ENCODE data around the gene BLMH. TPM values are rescaled to one million over a fixed set of nuclear protein-coding genes. Genes with fewer than 3 reads are reported as not detected.
"Not testable (repeated sequence)": the region's sequence is repeated elsewhere in the genome, so short reads cannot be mapped to it uniquely, and the experiment has no call there.

The BLMH gene
- total RNA-seq, 1 donor from 2014 or later: 59.2 TPM

DNA sequence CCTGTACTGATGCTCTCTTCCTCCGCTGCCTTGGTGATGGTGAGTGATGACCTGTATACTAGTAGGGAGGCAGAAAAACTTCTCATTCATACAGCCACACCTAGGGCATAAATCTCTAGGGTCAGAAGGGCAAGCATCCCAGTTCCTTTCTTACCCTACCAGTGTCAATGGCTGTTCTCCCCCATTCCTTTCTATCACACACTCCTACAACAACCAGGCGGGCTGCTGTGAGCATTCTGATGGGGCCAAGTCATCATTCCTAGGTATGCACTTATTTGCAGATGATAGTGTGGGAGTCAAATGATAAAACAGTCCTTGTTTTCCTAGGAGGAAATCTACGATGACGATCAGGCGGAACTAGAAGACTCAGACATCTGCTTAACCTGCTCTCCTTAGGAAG is 42.3 kb downstream of the BLMH start:
- DNase-seq: no peak

DNA sequence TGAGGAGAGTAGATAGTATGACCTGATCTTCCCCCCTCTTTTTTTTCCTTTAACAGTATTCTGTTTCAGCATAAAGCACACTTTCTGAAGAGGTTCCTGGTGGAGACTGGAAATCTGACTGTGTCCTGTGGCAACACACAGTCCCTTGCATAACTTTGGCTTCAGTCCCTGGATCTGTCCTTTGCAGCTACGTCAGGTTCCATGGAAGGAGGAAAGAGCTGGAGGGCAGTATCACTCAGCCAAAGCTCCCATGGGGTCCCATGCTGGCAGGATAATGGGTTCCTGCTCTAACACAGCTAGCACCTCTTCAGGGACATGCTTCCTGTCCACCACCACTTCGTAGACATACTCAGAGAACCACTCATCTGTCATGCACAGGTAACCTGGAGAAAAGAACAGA is 43.0 kb downstream of the BLMH start:
- DNase-seq: no peak

DNA sequence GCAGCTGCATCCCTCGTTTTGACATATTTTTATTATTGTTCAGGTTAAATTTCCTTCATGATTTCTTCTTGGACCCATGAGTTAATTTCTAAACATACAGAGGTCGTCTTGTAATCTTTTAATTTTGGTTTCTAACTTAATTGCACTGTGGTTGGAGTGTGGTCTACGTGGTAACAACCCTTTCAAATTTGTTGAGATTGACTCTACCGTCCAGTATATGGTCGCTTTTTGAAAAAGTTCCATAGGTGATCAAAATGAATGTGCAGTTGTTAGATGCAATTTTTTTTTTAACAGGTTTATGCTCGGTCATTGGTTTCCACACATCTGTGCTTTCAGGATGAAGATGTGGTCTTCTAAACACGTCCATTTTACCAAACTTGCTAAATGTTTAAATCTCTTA is 45.3 kb downstream of the BLMH start:
- no peak for DNase-seq

DNA sequence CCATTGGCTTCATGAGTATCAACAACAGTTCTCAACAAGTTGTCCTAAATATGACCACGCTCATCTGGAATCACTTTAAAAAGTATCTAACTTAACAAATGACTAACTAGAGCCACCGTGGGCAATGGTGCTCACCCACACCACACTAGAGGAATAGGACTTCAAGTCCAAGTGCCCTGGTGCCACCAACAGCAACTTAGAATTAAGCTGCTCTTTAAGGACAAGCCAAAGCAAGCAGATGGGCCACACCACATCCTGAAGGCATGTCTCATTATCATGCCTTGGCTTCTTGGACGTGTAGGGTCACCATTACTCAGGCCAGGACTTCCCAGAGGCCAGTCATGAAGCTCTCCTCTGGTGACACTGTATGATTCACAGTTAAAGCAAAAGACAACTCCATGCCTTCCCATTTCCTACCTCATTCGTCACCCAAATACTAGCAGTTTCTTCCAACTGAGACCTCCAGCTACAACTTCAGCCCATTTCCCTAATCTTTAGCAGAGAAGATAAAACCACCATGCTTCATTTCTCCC is 46.8 kb downstream of the BLMH start:
- DNase-seq: no peak

DNA sequence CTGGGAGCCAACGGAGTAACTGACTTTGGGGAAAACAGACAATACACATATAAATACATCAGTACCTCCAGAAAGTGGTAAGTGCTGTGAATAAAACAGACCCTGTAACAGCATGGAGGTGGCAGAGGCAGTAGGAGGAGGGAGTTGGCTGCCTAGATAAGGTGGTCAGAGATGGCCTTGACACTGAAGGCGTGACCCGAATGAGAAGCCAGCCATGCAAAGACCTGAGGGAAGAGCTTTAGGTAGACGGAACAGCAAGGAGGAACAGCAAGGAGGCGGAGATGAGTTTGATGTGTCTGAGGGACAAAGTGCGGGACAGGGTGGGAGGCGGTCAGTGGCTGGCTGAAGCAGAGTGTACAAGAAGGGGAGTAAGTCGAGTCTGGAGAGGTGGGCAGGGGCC is 48.2 kb downstream of the BLMH start:
- DNase-seq: no peak

DNA sequence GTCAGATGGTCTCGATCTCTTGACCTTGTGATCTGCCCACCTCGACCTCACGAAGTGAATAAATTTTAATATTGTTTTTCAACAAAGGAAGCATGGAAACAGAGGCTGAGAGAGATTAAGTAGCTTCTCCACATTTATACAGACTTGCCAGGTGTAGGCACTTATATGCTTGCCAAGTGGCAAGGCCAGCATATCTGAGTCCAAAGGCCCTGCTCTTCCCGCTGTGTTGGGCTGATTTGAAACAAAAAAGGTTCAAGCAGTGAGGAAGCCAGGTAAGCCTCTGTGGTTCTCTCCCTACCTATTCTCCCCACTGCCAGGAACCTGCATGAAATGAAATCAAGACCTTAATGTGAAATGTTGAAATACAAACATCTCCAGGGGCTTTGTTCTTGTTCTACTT is 48.7 kb downstream of the BLMH start:
- no peak for DNase-seq

DNA sequence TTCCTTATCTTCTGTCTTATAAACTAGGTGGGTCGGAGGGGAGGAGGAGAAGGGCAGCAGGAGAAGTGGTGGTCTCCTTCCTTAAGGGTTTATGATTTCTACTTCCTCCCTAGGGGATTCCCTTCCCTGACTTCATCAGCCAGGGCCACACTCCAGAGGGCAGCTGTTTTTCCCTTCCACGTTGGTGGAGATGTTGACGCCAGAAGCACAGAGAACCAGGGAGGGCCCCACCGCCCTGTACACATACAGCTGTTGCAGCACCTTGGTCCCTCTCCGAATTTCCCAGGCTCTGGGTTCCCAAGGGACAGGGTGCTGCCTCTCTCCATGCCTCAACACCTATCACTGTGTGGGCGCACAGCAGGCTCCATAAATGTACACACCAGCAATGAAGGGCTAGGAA is 50.7 kb downstream of the BLMH start:
- DNase-seq: no peak

DNA sequence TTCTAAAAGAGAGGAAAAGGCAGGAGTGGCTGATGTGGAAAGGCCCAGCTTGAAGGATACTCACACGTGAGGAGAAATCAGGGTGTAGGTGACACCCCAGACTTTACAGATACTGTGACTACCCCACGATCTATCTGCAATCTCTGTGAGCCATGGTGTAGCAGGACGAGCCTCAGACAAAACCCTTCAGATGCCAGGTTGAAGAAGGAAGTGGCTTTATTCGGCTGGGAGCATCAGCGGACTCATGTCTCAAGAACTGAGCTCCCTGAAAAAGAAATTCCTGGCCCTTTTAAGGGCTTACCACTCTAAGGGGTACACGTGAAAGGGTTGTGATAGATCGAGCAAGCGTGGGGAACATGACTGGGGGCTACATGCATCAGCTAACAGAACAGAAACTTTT is 51.6 kb downstream of the BLMH start:
- DNase-seq: no peak

DNA sequence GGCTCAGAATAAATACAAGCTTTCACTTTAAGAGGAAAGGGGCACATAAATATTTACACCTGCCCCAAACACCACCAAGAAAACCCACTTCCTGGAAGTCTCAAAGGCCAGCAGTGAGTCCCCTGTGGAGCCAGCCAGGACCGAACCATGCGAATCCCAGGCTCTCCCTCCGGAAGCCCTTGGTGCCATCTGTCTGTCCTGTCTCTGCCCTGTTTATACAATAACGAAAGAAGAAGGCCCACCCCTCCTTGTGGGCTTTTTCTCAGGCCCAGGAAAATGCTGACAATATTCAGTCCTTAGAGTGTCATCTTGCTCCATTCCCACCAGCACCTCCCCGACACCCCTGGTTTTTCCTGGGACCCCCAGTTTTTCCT is 52.7 kb downstream of the BLMH start:
- no peak for DNase-seq

DNA sequence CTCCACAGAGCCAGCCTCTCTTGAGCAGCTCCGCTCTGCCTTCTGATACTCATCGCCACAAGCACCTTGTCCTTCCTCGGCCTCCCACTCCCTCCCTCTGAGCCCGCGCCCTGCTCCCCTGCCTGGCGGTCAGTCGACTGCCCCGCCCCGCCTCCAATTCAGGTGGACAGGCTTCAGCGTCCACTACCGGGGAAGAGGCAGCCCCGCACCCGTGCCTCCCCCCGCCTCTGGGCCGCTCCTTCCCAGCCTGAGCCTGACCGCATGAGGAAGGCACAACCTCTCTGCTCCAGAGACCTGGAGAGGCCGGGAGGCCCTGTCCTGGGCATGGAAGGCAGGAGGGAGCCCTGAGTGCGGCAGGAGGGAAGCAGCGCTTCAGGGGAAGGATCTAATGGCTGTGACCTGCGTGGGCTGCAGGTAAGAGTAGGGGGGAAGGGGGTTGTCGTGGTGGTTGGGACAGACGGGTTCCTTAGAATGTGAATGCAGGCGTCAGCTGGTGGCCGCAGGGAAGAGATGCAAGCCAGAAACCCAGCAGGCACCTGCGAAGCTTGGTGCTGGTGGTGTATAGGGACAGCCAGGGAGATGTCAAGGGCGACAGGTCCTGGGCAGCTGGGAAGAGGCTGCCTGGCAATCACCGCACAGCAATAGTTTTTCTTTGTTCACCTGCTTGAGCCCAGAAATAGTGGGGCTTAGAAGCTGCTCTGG is 53.2 kb downstream of the BLMH start:
- DNase-seq: no peak

DNA sequence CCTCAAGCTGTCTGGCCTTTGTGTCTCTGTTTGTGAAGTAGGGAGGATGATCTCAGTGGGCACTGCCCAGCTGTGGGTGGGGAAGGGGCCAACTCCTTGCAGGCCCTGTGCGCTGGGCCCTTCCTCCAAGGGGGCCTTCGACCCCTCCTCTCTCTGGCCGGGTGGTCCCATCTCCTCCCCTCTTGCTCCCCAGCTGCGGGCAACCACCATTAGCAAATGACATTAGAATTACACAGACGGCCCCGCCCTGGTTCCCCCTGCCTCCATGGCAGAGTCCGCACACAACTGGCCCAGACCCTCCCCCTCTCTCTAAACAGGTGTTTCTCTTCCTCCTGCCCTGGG is 53.8 kb downstream of the BLMH start:
- DNase-seq: no peak

DNA sequence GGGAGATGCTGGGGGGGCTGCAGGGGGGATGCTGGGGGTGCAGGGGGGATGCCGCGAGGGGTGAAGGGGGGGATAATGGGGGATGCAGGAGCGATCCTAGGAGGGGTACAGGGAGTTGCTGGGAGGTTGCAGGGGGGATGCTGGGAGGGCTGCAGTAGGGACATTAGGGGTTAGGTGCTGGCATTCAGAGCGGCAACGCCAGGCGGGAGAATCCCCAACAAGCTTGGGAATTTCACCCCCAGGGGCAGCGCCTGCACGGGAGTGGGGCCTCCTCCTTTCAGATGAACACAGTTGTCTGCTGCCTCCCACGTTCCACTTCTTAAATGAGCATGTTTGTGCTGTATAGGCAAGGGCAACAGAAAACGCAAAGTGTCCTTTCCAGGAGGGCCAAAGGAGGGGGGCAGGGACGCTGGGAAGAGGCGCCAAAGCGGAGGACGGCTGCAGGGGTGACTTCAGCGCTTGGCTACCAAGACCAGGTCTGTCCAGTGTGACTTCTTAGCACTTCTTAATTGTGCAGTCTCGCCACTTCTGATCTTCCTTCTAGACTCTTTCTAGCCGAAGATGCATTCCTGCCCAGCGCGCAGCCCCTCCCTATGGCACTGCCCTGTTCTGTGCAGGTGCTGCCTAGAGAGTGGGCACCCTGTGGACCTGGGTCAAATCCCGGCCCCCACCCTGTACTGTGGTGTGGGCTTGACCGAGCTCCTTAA is 54.3 kb downstream of the BLMH start:
- no peak for DNase-seq

DNA sequence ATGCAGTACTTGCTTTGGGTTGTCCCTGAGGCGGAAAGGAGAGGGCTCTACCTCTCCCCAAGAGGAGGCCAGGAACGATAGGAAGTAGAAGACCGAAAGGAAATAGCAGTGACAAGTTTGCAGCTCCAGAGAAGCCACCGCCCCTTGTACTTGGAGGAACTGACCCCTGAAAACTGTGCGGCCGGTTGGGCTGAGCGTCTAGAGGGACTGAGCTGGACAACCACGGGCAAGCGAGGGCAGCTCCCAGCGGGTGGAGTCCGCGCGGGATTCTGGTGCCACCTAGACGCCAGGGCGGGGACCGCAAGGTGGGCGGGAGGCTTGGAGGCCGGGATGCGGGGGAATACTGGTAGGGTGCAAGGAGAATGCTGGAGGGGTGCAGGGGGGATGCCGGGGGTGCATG is 55.0 kb downstream of the BLMH start:
- no peak for DNase-seq

DNA sequence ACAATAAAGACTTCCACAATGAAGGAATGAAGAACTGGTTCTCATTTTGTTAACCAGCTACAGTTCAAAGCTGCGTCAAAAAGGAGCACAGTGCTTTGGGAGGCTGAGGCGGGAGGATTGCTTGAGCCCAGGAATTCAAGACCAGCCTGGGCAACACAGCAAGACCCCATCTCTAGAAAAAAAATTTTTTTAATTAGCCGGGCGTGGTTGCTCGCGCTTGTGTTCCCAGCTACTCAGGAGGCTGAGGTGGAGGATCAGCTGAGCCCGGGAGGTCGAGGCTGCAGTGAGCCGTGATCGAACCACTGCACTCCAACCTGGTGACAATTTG is 55.5 kb downstream of the BLMH start:
- no peak for DNase-seq

DNA sequence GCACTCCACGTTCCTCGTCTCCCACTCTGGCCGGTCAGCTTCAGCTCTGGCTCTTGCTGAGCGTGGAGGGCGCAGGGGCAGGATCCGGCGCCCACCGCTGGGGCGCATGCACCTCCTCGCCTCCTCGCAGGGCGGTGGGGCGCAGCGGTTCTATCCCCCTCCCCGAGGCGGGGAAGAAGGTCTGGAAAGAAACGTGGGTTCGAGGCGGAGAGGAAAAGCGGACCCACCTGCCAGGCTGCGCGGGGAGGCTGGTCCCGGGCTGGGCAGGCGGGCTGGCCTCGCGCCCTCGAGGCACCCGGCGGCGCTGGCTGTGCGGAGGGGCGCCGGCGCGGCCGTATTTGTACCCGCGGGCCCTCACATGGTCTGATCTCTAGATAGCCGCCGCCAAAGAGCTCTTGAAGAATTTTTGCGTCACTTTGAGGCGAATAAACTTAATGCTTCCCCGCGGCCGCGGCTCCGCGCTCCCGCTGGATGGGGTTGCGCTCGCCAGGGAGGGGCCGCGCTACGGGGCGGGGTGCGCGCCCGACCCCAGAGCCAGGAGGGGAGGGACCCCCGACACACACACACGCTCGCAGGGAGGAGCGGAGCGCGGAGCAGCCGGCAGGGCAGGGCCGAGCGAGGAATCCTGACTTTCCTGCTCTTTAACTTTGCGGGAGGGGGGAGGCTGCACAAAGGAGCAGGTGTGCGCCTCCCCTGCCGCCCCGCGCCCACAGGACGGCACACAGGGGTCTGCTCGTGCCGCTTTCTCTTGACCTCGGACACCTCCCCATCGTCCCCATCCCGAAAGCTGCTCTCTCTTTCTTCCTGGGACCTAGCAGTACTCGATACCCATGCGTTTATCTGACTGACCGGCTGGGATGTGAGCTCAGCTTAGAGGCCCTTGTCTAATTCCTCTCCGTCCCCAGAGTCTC is 56.1 kb downstream of the BLMH start, which contains the start of gene SLC6A4:
TSS of gene SLC6A4 (minus strand) at position 312 of the 911 bp plus-strand sequence. CDS start 13,739 bp downstream, outside the sequence.
- no peak for DNase-seq

DNA sequence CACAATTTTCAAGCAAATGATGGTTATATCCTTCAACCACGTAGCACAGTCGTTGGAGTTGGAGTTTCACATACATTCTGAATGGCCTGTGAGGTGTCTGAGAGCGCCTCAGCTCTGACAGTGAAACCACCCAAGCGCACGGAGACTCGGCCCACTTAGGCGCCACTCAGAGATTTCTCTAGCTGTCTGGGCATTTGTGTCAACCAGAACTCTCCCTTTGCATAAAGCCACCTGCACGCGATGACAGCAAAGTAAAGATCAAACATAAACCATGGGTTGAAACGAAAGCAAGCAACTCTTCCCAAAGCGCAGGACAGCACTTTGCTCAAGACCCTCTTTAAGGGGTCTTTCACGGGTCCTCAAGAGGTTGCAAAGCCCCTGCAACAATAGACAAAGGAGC is 56.8 kb downstream of the BLMH start:
- DNase-seq: no peak

DNA sequence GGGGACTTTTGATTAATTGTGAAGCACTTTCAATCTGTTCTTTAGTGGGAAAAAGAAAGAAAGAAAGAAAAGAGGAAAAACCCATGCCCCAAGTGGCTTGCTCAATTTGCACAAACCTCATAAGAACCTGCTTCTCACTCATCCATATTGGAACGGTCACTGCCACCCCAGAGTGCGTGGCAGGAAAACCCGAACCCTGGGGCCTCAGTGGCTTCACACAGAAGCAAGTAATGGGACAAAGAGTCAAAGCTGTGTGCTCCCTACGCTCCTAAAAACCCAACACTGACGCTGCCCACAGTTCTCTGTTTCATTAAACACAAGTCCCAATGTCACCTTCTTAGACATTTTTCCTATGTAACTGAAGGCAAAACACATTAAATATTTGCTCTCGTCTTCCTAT is 57.4 kb downstream of the BLMH start:
- no peak for DNase-seq

DNA sequence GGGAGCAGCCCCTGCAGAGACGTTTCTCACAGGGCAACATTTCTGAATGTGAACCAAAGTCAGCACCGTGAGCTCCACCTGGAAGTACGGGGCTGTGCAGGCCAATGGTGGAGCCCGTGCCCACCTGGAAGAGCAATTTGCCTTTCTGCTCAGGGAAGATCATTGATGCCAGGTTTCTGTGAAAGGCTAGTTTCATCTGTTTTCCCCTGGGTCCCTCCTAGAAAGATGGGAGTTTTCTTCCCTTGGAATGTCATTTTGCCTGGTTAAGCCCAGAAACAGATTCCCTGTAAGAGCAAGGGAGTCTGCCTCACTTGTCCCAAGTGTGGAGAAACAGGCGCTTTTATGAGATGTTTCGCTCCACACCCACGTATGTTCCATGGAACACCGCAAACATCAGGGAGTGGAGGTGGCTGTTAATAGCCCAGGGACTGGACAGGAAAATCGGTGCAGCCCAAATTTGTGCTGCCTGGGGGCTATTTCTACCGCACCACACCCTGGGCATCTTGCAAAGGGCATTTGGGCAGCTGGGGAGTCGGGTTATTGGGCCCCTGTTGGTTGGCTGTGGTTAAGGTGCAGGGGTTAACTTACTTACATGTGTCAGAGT is 58.8 kb downstream of the BLMH start:
- no peak for DNase-seq

DNA sequence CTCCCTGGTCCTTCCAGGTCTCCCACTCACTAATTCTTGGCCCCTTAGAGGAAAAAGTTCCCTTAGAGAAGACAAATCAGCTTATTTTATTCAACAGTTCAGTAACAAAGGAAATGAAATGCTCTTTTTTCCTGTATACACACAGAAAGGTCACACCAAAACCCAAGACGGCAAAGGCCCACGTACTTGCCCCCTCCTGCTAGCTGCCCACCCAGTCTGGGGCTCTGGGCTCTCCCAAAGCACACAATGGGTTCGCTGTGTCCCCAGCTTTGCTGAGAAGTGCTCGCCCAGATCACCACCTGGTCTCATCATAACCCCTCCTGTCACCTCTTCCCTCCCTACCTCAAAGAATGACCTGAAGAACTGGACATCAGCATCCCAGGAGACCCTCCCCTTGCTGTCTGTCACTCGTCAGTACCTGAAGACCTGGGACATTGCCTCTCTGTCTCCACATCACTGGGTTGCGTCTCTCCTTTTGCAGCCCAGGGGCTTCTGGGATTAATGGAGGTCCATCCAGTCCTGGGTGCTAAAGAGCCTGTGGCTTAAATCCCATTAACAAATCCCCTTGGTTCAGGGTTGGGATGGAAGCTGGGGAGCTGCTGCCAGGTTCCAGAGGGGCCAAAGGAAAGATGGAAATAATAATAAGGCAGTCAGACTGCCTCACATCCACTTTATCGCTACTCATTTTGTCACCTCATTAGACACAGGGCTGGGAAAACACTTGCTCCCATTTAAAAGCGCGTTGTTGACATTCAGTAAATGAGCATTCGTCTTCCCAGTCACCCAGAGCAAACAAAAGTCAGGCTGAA is 59.5 kb downstream of the BLMH start:
- DNase-seq: no peak

DNA sequence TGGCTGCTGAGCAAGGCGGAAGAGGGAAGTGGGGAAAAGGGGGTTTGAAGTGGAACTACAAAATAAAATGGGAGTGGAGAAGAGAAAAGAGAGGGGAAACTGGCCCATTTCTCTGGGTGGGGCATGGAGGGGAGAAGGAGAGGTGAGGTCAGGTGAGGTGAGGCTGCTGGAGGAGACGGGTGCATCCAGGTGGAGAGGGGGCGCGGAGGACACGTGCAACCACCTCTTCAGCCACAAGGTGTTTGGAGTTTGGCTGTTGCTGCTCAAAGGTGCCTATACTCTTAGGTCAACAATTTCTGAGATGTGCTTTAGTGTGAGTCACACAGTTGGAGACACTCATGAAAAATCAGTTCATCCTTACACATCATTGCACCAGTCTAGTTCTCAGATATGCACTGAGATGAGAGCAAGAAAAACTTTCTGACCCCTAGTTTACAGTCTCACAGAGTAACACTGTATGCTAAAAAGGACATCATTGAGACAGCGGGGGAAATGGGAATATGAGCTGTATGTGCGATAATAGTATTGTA is 61.1 kb downstream of the BLMH start:
- DNase-seq: no peak

DNA sequence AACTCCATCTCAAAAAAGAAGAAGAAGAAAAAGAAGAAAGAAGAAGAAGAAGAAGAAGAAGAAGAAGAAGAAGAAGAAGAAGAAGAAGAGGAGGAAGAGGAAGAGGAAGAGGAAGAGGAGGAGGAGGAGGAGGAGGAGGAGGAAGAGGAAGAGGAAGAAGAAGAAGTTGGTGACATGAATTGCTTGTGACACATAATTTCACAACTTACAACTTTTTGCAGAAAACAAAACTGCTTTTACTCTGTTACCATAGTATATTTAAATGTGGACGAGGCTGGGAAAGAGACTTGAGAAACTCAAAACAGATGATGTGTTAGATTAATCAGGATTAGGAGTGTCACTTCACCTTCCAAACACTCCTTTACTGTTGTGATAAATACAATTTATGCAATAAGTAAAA is 61.7 kb downstream of the BLMH start:
- not testable (repeated sequence) for DNase-seq

DNA sequence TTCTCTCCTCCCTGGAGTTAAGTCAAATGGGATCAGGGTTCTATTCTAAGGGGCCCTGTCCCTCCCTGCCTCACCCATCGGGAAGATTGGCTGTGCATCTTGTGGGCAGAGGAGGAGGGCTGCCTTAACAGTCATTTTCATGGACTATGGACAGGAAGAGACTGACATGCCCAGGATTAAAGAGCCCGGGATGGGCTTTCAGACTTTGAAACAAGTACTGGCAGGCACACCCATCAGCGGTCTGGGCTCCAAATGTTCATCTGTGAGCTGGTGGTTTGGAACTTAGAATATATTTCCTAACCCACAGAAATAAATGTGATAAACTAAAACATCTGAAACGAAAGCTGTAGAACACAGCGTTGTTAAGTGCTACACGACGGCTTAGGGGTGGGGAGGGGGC is 62.7 kb downstream of the BLMH start:
- peak; percentile 62 for DNase-seq

Data from skin of body (tissue), 2 donors.